ENCODE data around the gene UGT2A2. TPM values are rescaled to one million over a fixed set of nuclear protein-coding genes. Genes with fewer than 3 reads are reported as not detected.
A peak's percentile ranks its signal among the peaks of the same experiment; 100 is the strongest.
"Not testable (repeated sequence)": the region's sequence is repeated elsewhere in the genome, so short reads cannot be mapped to it uniquely, and the experiment has no call there.

Gene UGT2A2
- total RNA-seq (not detected), polyA plus RNA-seq (not detected)
- long read RNA-seq, donor 1: 0 reads
- long read RNA-seq, donor 2: 0 reads

- 91 to 96% (median 93%) methylated on average over 3 of the region's 3 CpGs for WGBS, 3 donors
- Histone ChIP-seq H3K4me3 (no peak within 1 kb of the TSS), H3K27ac (no peak within 1 kb of the TSS), H3K36me3 (ENCODE audit: insufficient read depth in 1 of 2, low read depth in 1 of 2) (no peaks in the 10 kb centered on the region), H3K9me3 (no peaks in the 10 kb centered on the region), H3K4me1 (no peaks in the 10 kb centered on the region), H3K27me3 (ENCODE audit: insufficient read depth in 3 of 3, low read length in 2 of 3) (no peaks in the 10 kb centered on the region)
- ATAC-seq (no peak), DNase-seq (no peak)
- no peak for TF ChIP-seq CTCF (IDR thresholded peaks at IDR 0.05)
- intact Hi-C loops (cut with DNase I): no loop called here
Observed at GRCh38 chr4:69639542-69639941, at the start of gene UGT2A2. TSS of gene UGT2A2 (minus strand) at chr4:69639642. CDS start at chr4:69639640, 2 bp downstream.

- TF ChIP-seq CTCF (IDR thresholded peaks at IDR 0.05): no peak
Observed at GRCh38 chr4:69684804-69685203, 45.4 kb upstream of the UGT2A2 start.

GRCh38 chr4:69668680-69669079 lies 29.2 kb upstream of the UGT2A2 start:
- ATAC-seq (no peak), DNase-seq (no peak)
- Histone ChIP-seq H3K4me3 (no peak overlapping the region), H3K36me3 (ENCODE audit: insufficient read depth in 1 of 2, low read depth in 1 of 2) (no peaks in the 10 kb centered on the region), H3K27me3 (ENCODE audit: insufficient read depth in 3 of 3, low read length in 2 of 3) (no peaks in the 10 kb centered on the region), H3K4me1 (no peaks in the 10 kb centered on the region), H3K27ac (no peak overlapping the region), H3K9me3 (no peaks in the 10 kb centered on the region)
- intact Hi-C loops (cut with DNase I): no loop called here
- TF ChIP-seq CTCF (IDR thresholded peaks at IDR 0.05): no peak

More at GRCh38 chr4:69684804-69685203, 45.4 kb upstream of the UGT2A2 start:
- intact Hi-C loops (cut with DNase I): no loop called here
- no peak for DNase-seq
- Histone ChIP-seq H3K4me3 (no peak overlapping the region), H3K27me3 (ENCODE audit: insufficient read depth in 3 of 3, low read length in 2 of 3) (no peaks in the 10 kb centered on the region), H3K9me3 (no peaks in the 10 kb centered on the region), H3K36me3 (ENCODE audit: insufficient read depth in 1 of 2, low read depth in 1 of 2) (no peaks in the 10 kb centered on the region), H3K4me1 (no peaks in the 10 kb centered on the region), H3K27ac (no peak overlapping the region)
- no peak for ATAC-seq
- 63 to 74% (median 68%) methylated on average over 4 of the region's 4 CpGs for WGBS, 3 donors

- H3K4me3 ChIP-seq; H3K27me3 ChIP-seq (ENCODE audit: insufficient read depth in 3 of 3, low read length in 2 of 3); ATAC-seq; H3K36me3 ChIP-seq (ENCODE audit: insufficient read depth in 1 of 2, low read depth in 1 of 2); H3K27ac ChIP-seq; DNase-seq; intact Hi-C loops (cut with DNase I); H3K9me3 ChIP-seq; H3K4me1 ChIP-seq: not testable (repeated sequence)
- 80 to 93% (median 93%) methylated on average over 20 to 22 of the region's 22 CpGs for WGBS, 3 donors
Observed at GRCh38 chr4:69664009-69664408, 24.6 kb upstream of the UGT2A2 start.

GRCh38 chr4:69661130-69661803 lies 21.8 kb upstream of the UGT2A2 start:
- H3K4me3 ChIP-seq; H3K4me1 ChIP-seq; H3K36me3 ChIP-seq (ENCODE audit: insufficient read depth in 1 of 2, low read depth in 1 of 2); H3K27ac ChIP-seq; DNase-seq; H3K9me3 ChIP-seq; intact Hi-C loops (cut with DNase I); ATAC-seq; H3K27me3 ChIP-seq (ENCODE audit: insufficient read depth in 3 of 3, low read length in 2 of 3): not testable (repeated sequence)
- 59 to 67% (median 64%) methylated on average over 4 of the region's 4 CpGs for WGBS, 3 donors

DNA sequence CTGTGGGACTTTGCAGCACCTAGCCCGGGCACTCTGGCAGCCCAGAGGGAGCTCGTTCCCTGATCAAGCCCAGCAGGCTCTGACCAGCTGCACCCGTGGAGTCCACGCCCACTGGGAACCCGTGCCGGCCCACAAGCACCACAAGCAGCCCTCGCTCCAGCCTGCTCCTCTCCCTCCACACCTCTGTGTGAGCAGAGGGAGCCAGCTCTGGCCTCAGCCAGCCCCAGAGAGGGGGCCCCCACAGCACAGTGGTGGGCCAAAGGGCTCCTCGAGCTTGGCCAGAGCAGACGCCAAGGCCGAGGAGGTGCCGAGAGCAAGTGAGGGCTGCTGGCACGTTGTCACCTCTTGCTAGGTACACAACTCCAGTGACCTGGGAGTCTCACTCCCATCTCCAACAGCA lies 18.7 kb upstream of the UGT2A2 start:
- Histone ChIP-seq H3K4me1 (no peaks in the 10 kb centered on the region), H3K4me3 (no peak overlapping the region), H3K36me3 (ENCODE audit: insufficient read depth in 1 of 2, low read depth in 1 of 2) (no peaks in the 10 kb centered on the region), H3K27me3 (ENCODE audit: insufficient read depth in 3 of 3, low read length in 2 of 3) (no peaks in the 10 kb centered on the region), H3K27ac (no peak overlapping the region), H3K9me3 (no peaks in the 10 kb centered on the region)
- DNase-seq: peak in 1 of 2 donors; percentile 21
- intact Hi-C loops (cut with DNase I): no loop called here
- WGBS, 3 donors: 82 to 89% (median 85%) methylated on average over 12 of the region's 12 CpGs
- no peak for ATAC-seq
- TF ChIP-seq CTCF (IDR thresholded peaks at IDR 0.05): no peak

Measured in psoas muscle (tissue), 8 donors.